ENCODE results near the gene PRDM16. TPM values are rescaled to one million over a fixed set of nuclear protein-coding genes. Genes with fewer than 3 reads are reported as not detected.

PRDM16 gene
- total and polyA plus RNA-seq, 2 of the 13 experiments (the other 11 are each of a cell fraction or from before 2014, with no cell fraction given), result 0.15 to 0.81 TPM

DNA sequence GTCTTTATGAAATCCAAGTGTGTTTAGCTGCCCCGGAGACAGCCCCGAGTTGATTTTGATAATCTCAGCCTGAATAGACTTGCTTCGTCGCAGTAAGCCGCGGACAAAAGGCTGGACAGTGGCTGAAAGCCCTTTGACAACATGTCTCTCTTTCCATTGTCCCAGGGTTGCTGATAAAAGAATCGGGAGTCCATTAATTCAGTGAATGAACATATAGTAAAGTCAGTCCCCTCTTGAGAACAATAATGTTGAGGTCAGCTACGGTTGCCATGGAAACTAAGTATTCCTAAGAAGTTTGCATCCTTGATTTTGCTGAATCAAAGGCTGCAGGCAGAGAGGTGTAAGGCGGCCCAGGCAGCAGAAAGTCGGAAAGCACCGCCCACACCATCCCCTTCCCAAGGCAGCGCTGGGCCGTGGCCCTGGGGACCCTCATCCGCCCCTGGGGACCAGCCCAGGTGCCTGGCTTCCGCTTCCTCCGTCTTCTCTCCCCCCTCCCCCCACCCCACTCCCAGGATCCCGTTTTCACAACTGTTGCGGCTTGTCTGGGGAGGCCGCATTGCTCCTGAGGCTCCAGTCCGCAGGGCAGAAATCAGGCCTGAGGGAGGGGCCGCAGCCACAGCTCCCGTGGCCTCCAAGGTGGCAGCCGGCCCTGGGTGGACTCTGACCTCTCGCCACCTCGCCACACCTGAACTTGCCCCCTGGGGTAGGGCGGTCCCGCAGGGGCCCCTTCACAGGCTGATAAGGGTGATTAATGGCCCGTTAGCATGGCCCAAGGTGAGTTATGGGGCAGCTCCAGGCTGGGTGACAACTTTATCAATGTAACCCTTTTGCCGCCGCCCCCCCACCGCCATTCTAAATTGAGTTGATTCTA is 180.9 kb downstream of the PRDM16 start (continued):
- TF ChIP-seq, protein P1, sequence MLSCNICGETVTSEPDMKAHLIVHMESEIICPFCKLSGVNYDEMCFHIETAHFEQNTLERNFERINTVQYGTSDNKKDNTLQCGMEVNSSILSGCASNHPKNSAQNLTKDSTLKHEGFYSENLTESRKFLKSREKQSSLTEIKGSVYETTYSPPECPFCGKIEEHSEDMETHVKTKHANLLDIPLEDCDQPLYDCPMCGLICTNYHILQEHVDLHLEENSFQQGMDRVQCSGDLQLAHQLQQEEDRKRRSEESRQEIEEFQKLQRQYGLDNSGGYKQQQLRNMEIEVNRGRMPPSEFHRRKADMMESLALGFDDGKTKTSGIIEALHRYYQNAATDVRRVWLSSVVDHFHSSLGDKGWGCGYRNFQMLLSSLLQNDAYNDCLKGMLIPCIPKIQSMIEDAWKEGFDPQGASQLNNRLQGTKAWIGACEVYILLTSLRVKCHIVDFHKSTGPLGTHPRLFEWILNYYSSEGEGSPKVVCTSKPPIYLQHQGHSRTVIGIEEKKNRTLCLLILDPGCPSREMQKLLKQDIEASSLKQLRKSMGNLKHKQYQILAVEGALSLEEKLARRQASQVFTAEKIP (CRISPR knock-in tag; IDR thresholded peaks at IDR 0.05; ENCODE audit: borderline replicate concordance), result no peak
- TF ChIP-seq, protein P2, sequence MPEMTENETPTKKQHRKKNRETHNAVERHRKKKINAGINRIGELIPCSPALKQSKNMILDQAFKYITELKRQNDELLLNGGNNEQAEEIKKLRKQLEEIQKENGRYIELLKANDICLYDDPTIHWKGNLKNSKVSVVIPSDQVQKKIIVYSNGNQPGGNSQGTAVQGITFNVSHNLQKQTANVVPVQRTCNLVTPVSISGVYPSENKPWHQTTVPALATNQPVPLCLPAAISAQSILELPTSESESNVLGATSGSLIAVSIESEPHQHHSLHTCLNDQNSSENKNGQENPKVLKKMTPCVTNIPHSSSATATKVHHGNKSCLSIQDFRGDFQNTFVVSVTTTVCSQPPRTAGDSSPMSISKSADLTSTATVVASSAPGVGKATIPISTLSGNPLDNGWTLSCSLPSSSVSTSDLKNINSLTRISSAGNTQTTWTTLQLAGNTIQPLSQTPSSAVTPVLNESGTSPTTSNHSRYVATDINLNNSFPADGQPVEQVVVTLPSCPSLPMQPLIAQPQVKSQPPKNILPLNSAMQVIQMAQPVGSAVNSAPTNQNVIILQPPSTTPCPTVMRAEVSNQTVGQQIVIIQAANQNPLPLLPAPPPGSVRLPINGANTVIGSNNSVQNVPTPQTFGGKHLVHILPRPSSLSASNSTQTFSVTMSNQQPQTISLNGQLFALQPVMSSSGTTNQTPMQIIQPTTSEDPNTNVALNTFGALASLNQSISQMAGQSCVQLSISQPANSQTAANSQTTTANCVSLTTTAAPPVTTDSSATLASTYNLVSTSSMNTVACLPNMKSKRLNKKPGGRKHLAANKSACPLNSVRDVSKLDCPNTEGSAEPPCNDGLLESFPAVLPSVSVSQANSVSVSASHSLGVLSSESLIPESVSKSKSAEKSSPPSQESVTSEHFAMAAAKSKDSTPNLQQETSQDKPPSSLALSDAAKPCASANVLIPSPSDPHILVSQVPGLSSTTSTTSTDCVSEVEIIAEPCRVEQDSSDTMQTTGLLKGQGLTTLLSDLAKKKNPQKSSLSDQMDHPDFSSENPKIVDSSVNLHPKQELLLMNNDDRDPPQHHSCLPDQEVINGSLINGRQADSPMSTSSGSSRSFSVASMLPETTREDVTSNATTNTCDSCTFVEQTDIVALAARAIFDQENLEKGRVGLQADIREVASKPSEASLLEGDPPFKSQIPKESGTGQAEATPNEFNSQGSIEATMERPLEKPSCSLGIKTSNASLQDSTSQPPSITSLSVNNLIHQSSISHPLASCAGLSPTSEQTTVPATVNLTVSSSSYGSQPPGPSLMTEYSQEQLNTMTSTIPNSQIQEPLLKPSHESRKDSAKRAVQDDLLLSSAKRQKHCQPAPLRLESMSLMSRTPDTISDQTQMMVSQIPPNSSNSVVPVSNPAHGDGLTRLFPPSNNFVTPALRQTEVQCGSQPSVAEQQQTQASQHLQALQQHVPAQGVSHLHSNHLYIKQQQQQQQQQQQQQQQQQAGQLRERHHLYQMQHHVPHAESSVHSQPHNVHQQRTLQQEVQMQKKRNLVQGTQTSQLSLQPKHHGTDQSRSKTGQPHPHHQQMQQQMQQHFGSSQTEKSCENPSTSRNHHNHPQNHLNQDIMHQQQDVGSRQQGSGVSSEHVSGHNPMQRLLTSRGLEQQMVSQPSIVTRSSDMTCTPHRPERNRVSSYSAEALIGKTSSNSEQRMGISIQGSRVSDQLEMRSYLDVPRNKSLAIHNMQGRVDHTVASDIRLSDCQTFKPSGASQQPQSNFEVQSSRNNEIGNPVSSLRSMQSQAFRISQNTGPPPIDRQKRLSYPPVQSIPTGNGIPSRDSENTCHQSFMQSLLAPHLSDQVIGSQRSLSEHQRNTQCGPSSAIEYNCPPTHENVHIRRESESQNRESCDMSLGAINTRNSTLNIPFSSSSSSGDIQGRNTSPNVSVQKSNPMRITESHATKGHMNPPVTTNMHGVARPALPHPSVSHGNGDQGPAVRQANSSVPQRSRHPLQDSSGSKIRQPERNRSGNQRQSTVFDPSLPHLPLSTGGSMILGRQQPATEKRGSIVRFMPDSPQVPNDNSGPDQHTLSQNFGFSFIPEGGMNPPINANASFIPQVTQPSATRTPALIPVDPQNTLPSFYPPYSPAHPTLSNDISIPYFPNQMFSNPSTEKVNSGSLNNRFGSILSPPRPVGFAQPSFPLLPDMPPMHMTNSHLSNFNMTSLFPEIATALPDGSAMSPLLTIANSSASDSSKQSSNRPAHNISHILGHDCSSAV (CRISPR knock-in tag; IDR thresholded peaks at IDR 0.05; ENCODE audit: borderline replicate concordance), result no peak
- no peak for TF ChIP-seq SRF (IDR thresholded peaks at IDR 0.05; ENCODE audit: low read depth, low read length)
- TF ChIP-seq REL (CRISPR knock-in tag; conservative IDR thresholded peaks at IDR 0.05), result no peak
- TF ChIP-seq, protein P3, sequence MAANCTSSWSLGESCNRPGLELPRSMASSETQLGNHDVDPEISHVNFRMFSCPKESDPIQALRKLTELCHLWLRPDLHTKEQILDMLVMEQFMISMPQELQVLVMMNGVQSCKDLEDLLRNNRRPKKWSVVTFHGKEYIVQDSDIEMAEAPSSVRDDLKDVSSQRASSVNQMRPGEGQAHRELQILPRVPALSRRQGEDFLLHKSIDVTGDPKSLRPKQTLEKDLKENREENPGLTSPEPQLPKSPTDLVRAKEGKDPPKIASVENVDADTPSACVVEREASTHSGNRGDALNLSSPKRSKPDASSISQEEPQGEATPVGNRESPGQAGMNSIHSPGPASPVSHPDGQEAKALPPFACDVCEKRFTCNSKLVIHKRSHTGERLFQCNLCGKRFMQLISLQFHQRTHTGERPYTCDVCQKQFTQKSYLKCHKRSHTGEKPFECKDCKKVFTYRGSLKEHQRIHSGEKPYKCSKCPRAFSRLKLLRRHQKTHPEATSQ (CRISPR knock-in tag; IDR thresholded peaks at IDR 0.05; ENCODE audit: borderline replicate concordance), result no peak
- TF ChIP-seq ZBTB21 (CRISPR knock-in tag; IDR thresholded peaks at IDR 0.05), result no peak
- TF ChIP-seq U2AF1 (optimal IDR thresholded peaks at IDR 0.05; ENCODE audit: low read depth, low read length), result no peak
- TF ChIP-seq, protein P4, sequence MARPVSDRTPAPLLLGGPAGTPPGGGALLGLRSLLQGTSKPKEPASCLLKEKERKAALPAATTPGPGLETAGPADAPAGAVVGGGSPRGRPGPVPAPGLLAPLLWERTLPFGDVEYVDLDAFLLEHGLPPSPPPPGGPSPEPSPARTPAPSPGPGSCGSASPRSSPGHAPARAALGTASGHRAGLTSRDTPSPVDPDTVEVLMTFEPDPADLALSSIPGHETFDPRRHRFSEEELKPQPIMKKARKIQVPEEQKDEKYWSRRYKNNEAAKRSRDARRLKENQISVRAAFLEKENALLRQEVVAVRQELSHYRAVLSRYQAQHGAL (CRISPR knock-in tag; IDR thresholded peaks at IDR 0.05; ENCODE audit: not compliant biosample characterization), result no peak
- no peak for TF ChIP-seq HNRNPUL1 (IDR thresholded peaks at IDR 0.05; ENCODE audit: low read depth, low read length)
- TF ChIP-seq ZNF619 (CRISPR knock-in tag; IDR thresholded peaks at IDR 0.05), result no peak
- TF ChIP-seq ARNTL (CRISPR knock-in tag; IDR thresholded peaks at IDR 0.05), result no peak
- peak; percentile 53; the same call in 1 of the 2 replicates for TF ChIP-seq HMG20B (CRISPR knock-in tag; conservative IDR thresholded peaks at IDR 0.05)
- TF ChIP-seq SMYD3 (CRISPR knock-in tag; IDR thresholded peaks at IDR 0.05), result no peak
- TF ChIP-seq FLYWCH1 (CRISPR knock-in tag; IDR thresholded peaks at IDR 0.05), result no peak
- TF ChIP-seq ZNF329 (CRISPR knock-in tag; IDR thresholded peaks at IDR 0.05; ENCODE audit: low read depth), result no peak
- TF ChIP-seq EZH2 (conservative IDR thresholded peaks at IDR 0.05; ENCODE audit: low read depth, low read length), result no peak
- TF ChIP-seq TBX2 (CRISPR knock-in tag; IDR thresholded peaks at IDR 0.05; ENCODE audit: borderline replicate concordance), result peak; percentile 91
